Measurements from ENCODE around the gene MSX2.
A peak's percentile ranks its signal among the peaks of the same experiment; 100 is the strongest.
"Not testable (repeated sequence)": the region's sequence is repeated elsewhere in the genome, so short reads cannot be mapped to it uniquely, and the experiment has no call there.

MSX2 gene

GRCh38 chr5:174733836-174734235 is 9.5 kb downstream of the MSX2 start:
- no peak for DNase-seq

GRCh38 chr5:174734571-174735497 is 10.5 kb downstream of the MSX2 start:
- no peak for DNase-seq

GRCh38 chr5:174735498-174736330 is 11.3 kb downstream of the MSX2 start:
- DNase-seq, result peak; percentile 29

GRCh38 chr5:174736331-174736721 is 11.9 kb downstream of the MSX2 start:
- no peak for DNase-seq

GRCh38 chr5:174736777-174737176 is 12.4 kb downstream of the MSX2 start:
- no peak for DNase-seq

- DNase-seq, result no peak
These were observed 12.9 kb downstream of the MSX2 start for GRCh38 chr5:174737330-174737729.

GRCh38 chr5:174741352-174741751 is 17.0 kb downstream of the MSX2 start:
- no peak for DNase-seq

GRCh38 chr5:174744896-174745295 is 20.5 kb downstream of the MSX2 start:
- no peak for DNase-seq

GRCh38 chr5:174745590-174746103 is 21.3 kb downstream of the MSX2 start:
- no peak for DNase-seq

- no peak for DNase-seq
These were observed 26.3 kb downstream of the MSX2 start for GRCh38 chr5:174750711-174751110.

GRCh38 chr5:174751154-174752000 is 27.0 kb downstream of the MSX2 start:
- DNase-seq, result no peak

GRCh38 chr5:174752121-174752520 is 27.7 kb downstream of the MSX2 start:
- no peak for DNase-seq

GRCh38 chr5:174755106-174755505 is 30.7 kb downstream of the MSX2 start:
- no peak for DNase-seq

GRCh38 chr5:174759091-174759490 is 34.7 kb downstream of the MSX2 start:
- no peak for DNase-seq

GRCh38 chr5:174760721-174761120 is 36.3 kb downstream of the MSX2 start:
- no peak for DNase-seq

GRCh38 chr5:174761341-174761740 is 37.0 kb downstream of the MSX2 start:
- not testable (repeated sequence) for DNase-seq

- no peak for DNase-seq
These were observed 39.9 kb downstream of the MSX2 start for GRCh38 chr5:174764309-174764708.

GRCh38 chr5:174765540-174765939 is 41.2 kb downstream of the MSX2 start:
- no peak for DNase-seq

- no peak for DNase-seq
These were observed 43.3 kb downstream of the MSX2 start for GRCh38 chr5:174767670-174768069.

- no peak for DNase-seq
These were observed 44.6 kb downstream of the MSX2 start for GRCh38 chr5:174769005-174769404.

- no peak for DNase-seq
These were observed 49.0 kb downstream of the MSX2 start for GRCh38 chr5:174773371-174773770.

GRCh38 chr5:174775081-174775480 is 50.7 kb downstream of the MSX2 start:
- no peak for DNase-seq

- DNase-seq, result no peak
These were observed 52.7 kb downstream of the MSX2 start for GRCh38 chr5:174777111-174777510.
